K562 (cell line): ENCODE measurements around the gene PARD3. TPM values are rescaled to one million over a fixed set of nuclear protein-coding genes. Genes with fewer than 3 reads are reported as not detected.

Source experiments
- EZH2 ChIP-seq: IDR thresholded peaks from 2 replicates; pipeline ENCODE4 v1.6.1; 2012; ENCODE audit warnings: low read depth, mild to moderate bottlenecking, inconsistent platforms, low read length, borderline replicate concordance
- PHF8 ChIP-seq: fragments of 200-600 bp; sonication (generic); IDR thresholded peaks from 2 replicates; pipeline ENCODE4 v1.6.1; 2012; ENCODE audit warnings: mixed run types, mild to moderate bottlenecking, inconsistent platforms, low read length, moderate library complexity, borderline replicate concordance
- ZBTB7A ChIP-seq: IDR thresholded peaks from 2 replicates; pipeline ENCODE4 v1.6.1; 2011; ENCODE audit warnings: low read depth, mild to moderate bottlenecking, low read length, moderate library complexity, borderline replicate concordance; ENCODE audit not compliant: control insufficient read depth
- polyA plus RNA-seq, 8 experiments: library from polyadenylated mRNA; depleted of rRNA in 4 of 8; stranded (reverse) in 5 of 8; unstranded in 3 of 8; fragments of >200 nt; fragmentation: Nextera tagmentation in 2 of 8; fragmentation: Illumina TruSeq in 1 of 8; extraction: Ambion mirVana in 2 of 8; extraction: Trizol in 1 of 8; gene quantifications; 2 replicates each; pipeline versions ENCODE4 v1.2.1 to v1.2.3, GENCODE V29; 2011 to 2014; ENCODE audit warnings: inconsistent platforms in 1 of 8, missing spikeins in 1 of 8
- total RNA-seq, 7 experiments: library from RNA; depleted of rRNA in 6 of 7; stranded (reverse); fragments of >200 nt in 6 of 7; fragmentation: Illumina TruSeq in 2 of 7; extraction: Trizol in 2 of 7; gene quantifications; 2 replicates each; pipeline versions ENCODE4 v1.2.1 to v1.2.3, GENCODE V29; 2011 to 2021; ENCODE audit warnings: low replicate concordance in 1 of 7
- TF ChIP-seq, protein P1 (sequence below): sonication (generic); formaldehyde crosslinking; IDR thresholded peaks from 2 replicates; pipeline ENCODE4 v1.8.0; 2022; ENCODE audit warnings: mild to moderate bottlenecking, missing genetic modification reagents
- TF ChIP-seq, protein P2 (sequence below): sonication (generic); formaldehyde crosslinking; IDR thresholded peaks from 2 replicates; pipeline ENCODE4 v1.9.0; 2022; ENCODE audit warnings: mild to moderate bottlenecking, missing genetic modification reagents
- TF ChIP-seq, protein P3 (sequence below), 2 experiments: fragments of 250-450 bp in 1 of 2; fragments of 450-650 bp in 1 of 2; sonication (Bioruptor Pico) in 1 of 2; IDR thresholded peaks; 2 replicates each; pipeline versions ENCODE4 v1.6.1 to v1.8.0; 2016 to 2021; ENCODE audit warnings: mild to moderate bottlenecking in 2 of 2, moderate library complexity in 2 of 2, missing compliant biosample characterization in 1 of 2, missing genetic modification characterization in 1 of 2
- TF ChIP-seq, protein P4 (sequence below), 2 experiments: IDR thresholded peaks; 2 replicates each; pipeline ENCODE4 v1.6.1; 2011; ENCODE audit warnings: borderline replicate concordance in 1 of 2, control low read depth in 1 of 2, low read depth in 1 of 2, low read length in 1 of 2, mild to moderate bottlenecking in 1 of 2, mixed read lengths in 1 of 2, moderate library complexity in 1 of 2; ENCODE audit not compliant: insufficient read depth in 1 of 2, insufficient read length in 1 of 2, poor library complexity in 1 of 2, severe bottlenecking in 1 of 2; ENCODE audit errors: extremely low read depth in 1 of 2

The PARD3 gene
- total and polyA plus RNA-seq, 9 of the 15 experiments (the other 6 are each of a cell fraction or from before 2014, with no cell fraction given) = 2.7 to 11.7 (median 7.7) TPM

DNA sequence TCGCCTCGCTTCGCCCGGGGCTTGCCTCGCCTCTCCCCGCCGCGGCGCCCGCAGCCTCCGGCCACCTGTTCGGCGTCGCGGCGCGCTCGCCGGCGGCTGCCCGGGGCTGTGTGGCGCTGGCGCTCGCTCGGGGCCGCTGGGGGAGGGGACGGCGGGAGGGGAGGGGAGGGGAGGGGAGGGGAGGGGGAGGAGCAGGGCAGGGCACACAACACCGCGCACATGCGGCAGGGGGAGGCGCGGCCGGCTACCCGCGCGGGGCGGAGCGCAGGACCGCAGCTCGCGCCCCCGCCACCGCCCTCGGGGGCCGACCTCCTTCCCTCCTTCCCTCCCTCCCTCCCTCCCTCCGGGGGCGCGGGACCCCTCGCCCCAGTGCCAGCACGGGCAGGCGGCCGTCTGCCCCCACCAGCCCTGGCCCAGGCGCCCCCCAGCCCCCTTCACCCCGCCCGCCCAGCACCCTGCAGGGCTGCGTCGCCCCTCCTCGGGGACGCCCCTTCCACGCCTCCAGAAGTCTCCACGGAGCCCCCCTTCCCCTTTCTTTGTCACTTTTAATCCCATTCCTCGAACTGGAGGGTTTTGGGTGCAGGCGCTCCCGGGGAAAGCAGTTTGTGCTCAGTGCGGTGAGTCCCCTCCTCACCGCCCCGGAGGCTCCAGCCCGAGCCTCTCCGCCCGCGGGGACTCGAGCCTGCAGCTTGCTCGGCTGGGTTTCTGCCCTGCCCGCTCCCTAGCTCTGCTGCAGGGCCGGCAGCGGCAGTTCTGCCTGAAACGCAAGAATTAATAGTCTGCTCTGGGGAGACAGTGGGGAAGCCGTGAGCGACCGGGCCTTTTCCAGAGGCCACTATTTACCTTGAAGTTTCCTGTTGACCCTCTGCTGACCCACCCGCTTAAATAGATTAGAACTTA is at the start of gene PARD3 (continued):
- TF ChIP-seq EZH2 (0 out of 2 replicates have a peak, but pooled peaks have one; percentile 23), ZBTB7A (peak; percentile 30; the same call in 1 of the 2 replicates), PHF8 (peak; percentile 18; the same call in 1 of the 2 replicates)
- TF ChIP-seq, protein P1, sequence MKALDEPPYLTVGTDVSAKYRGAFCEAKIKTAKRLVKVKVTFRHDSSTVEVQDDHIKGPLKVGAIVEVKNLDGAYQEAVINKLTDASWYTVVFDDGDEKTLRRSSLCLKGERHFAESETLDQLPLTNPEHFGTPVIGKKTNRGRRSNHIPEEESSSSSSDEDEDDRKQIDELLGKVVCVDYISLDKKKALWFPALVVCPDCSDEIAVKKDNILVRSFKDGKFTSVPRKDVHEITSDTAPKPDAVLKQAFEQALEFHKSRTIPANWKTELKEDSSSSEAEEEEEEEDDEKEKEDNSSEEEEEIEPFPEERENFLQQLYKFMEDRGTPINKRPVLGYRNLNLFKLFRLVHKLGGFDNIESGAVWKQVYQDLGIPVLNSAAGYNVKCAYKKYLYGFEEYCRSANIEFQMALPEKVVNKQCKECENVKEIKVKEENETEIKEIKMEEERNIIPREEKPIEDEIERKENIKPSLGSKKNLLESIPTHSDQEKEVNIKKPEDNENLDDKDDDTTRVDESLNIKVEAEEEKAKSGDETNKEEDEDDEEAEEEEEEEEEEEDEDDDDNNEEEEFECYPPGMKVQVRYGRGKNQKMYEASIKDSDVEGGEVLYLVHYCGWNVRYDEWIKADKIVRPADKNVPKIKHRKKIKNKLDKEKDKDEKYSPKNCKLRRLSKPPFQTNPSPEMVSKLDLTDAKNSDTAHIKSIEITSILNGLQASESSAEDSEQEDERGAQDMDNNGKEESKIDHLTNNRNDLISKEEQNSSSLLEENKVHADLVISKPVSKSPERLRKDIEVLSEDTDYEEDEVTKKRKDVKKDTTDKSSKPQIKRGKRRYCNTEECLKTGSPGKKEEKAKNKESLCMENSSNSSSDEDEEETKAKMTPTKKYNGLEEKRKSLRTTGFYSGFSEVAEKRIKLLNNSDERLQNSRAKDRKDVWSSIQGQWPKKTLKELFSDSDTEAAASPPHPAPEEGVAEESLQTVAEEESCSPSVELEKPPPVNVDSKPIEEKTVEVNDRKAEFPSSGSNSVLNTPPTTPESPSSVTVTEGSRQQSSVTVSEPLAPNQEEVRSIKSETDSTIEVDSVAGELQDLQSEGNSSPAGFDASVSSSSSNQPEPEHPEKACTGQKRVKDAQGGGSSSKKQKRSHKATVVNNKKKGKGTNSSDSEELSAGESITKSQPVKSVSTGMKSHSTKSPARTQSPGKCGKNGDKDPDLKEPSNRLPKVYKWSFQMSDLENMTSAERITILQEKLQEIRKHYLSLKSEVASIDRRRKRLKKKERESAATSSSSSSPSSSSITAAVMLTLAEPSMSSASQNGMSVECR = peak; percentile 31; the same call in 1 of the 2 replicates
- TF ChIP-seq, protein P2, sequence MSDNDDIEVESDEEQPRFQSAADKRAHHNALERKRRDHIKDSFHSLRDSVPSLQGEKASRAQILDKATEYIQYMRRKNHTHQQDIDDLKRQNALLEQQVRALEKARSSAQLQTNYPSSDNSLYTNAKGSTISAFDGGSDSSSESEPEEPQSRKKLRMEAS = peak; percentile 25; the same call in 1 of the 2 replicates
- TF ChIP-seq, protein P3, sequence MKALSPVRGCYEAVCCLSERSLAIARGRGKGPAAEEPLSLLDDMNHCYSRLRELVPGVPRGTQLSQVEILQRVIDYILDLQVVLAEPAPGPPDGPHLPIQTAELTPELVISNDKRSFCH (CRISPR knock-in tag; IDR thresholded peaks at IDR 0.05) = no peak
- TF ChIP-seq, protein P3 (tag; IDR thresholded peaks at IDR 0.05) = no peak
- TF ChIP-seq, protein P4, sequence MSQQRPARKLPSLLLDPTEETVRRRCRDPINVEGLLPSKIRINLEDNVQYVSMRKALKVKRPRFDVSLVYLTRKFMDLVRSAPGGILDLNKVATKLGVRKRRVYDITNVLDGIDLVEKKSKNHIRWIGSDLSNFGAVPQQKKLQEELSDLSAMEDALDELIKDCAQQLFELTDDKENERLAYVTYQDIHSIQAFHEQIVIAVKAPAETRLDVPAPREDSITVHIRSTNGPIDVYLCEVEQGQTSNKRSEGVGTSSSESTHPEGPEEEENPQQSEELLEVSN (IDR thresholded peaks at IDR 0.05; ENCODE audit: borderline replicate concordance in 1 of 2, extremely low read depth in 1 of 2, insufficient read depth in 1 of 2, insufficient read length in 1 of 2, low read depth in 1 of 2, low read length in 1 of 2, poor library complexity in 1 of 2, severe bottlenecking in 1 of 2) = peak in 1 of 2 experiments; percentile 82
